ENCODE data around the gene DCST1.

DCST1 gene

DNA sequence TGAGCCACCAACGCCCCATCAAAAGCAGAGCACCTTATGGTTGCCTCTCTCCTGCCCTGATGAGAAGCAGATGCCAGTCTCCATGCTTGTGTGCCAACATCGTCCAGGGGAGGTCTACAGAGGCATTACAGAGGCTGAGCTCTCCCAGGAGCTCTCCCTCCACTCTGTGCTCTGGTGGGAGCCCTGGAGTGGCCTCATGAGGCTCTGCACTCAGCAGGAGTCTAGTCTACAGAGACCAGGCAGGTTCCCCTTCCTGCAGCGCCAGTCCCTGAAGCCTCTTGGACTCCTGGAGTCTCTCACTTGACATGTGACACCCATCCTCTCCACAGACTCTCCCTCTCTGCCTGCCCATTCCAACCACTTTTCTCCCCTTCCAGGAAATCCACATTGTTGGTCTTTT, 3.4 kb downstream of the DCST1 start:
- no peak for DNase-seq

DNA sequence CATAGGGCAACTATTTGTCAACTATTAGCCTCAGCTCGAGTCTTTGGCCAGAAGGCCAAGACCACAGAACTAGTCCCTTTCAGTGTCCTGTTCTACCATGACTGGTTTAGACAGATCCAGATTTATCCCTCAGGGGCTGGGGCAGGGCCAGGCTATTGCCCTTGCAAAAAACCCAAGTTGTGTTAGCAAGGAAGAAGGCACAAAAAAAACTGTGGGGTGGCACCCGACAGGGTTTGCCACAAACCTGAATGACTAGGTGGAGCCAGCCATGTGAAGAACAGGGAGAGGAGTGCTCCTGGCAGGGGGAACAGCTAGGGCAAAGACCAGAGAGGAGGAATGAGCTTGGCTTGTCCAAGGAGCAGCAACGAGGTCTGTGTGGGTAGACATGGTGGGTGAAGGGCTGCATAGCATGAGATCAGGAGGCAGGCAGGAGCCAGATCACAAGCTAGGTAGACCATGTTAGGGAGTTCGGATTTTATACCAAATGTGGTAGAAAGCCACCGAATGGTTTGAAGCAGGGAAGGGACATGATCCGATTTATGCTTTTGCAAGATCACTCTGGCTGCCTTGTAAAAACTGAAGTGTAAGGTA, 4.3 kb downstream of the DCST1 start:
- no peak for DNase-seq

DNA sequence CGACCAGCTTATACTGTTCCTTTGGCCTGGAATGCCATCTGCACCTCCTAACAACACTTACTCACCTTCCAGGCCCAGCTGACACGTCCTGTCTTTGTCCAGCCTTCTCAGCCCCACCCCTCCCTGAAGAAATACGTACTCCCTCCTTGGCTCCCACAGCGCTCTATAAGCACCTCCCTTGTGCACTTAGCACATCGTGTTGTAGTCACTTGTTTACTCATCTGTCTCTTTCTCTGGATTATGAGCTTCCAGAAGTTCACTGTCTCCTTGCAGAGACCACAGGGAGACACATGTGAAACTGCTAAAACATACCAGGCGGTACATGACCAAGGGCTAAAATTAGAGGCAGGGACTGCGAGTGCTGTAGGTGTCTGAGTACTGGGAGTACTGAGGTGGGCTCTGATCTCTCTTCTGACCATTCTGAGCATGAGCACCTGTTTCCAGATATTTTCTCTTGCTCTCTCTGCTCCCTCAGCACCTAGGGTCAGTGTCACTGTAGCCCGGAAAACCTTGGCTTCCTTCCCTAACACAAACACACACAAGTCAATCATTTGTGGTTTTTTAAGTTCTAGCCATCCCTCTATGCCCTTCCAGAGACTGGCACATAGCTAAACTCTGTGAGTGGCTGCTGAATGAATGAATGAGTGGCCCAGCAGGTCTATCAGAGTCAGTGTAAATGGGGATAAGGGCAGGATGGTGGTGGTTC, 5.1 kb downstream of the DCST1 start:
- no peak for DNase-seq

DNA sequence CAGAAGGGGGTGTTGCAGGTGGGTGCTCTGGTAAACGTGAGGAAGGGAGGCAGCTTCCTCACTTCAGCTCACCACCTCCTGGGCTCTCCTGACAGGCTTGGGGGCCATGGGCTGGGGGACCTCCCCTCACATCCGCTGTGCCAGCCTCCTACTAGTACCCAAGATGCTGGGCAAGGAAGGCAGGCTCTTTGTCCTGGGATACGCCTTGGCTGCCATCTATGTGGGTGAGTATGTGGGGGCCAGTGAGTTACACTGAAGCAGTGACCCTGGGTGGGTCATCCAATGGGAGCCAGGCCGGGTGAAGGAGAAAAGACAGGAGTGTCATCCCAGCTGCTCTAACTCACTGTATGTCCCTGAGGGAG, 5.7 kb downstream of the DCST1 start:
- DNase-seq: no peak

DNA sequence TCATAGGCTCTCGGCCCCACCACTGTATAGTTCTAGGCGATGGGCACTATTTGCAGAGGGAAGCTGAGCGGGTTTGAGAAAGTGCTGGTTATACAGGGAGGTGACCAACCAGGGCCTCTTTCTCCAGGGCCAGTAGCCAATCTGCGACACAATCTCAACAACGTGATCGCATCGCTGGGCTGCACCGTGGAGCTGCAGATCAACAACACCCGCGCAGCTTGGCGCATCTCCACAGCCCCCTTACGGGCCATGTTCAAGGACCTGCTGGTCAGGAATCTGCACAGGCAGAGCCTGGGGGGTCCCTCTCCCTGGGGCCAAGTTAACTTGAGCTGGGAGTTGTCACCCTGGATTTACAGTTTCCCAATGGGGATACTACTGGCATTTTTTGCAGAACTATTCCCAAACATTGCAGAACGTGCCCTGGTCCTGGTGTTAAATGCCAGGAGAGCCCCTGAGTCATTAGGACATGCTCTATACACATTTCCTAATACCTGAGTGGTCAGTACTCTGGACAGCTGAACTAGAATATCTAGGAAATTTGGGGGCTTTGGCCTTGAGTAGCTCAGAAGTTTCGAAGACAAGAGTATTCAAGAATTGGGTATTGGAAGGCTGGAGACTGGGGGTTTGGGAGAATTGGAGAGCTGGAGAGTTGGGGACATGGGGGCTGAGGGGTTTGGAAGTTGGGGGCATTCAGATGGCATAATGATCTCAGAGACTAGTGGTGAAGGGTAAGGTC, 6.9 kb downstream of the DCST1 start:
- DNase-seq: no peak

DNA sequence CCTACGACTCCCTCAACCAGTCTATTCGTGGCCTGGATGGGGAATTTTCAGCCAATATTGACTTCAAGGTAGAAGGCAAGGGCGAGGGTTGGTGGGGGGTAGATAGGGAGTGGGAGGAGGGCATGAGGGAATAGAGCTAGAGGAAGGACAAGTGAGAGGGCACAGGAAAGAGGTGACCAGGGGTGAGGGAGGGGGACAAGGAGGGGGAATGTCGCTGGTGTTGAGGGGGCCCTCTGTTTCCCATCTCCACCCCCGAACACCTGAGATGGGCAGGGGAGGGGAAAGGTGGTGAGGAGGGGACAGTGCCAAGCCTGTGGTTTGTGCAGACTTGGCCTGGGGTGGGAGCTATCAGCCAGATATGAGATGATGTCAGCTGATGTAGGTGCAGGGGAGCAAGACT, 9.2 kb downstream of the DCST1 start:
- DNase-seq: no peak

DNA sequence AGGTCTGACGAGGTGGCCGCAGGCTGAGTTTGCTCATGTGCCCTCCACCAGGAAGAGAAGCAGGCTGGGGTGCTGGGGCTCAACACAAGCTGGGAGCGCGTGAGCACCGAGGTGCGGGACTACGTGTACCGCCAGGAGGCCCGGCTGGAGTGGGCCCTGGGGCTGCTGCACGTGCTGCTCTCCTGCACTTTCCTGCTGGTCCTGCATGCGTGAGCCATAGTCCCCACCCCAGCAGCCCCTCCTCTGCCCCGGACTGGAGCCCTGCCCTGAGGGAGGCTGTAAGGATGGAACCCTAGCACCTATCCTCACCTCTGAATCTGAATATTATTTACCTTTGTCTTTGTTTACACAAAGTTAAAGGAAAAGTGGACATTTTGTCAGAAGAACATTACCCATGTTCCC, 9.7 kb downstream of the DCST1 start:
- no peak for DNase-seq

DNA sequence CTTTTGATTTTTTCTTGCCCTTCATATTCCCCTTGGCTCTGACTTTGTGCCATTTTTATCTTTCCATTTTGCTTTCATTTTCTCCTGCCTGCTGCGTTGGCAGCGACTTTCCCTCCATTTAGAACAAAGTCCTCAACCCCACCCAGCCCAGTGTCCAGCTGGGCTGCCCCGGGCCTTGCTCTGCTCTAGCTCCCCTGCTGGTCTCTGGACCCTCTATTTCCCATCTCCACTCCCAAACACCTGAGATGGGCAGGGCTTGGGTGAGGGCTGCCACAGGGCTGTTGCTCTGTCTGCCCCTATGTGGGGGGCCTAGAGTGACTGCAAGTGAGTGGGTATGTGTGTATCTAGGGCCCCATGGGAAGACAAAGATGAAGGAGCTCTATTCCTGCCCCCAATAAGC, 10.2 kb downstream of the DCST1 start:
- no peak for DNase-seq

DNA sequence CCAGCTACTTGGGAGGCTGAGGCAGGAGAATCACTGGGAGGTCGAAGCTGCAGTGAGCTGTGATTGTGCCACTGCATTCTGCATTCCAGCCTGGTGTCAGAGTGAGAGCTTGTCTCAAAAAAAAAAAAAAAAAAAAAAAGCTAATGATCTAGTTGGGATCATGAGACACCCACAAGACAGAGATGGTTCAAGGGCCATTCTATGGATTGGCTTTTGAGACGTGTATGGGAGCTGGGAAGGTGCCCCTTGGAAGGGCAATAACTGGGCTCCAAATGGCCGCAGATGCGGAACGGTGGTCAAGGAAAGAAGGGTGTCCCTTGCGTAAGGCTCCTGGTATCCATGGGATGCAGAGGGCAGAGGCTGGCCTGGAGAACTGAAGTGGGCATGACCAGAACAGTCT, 10.7 kb downstream of the DCST1 start:
- DNase-seq: no peak

DNA sequence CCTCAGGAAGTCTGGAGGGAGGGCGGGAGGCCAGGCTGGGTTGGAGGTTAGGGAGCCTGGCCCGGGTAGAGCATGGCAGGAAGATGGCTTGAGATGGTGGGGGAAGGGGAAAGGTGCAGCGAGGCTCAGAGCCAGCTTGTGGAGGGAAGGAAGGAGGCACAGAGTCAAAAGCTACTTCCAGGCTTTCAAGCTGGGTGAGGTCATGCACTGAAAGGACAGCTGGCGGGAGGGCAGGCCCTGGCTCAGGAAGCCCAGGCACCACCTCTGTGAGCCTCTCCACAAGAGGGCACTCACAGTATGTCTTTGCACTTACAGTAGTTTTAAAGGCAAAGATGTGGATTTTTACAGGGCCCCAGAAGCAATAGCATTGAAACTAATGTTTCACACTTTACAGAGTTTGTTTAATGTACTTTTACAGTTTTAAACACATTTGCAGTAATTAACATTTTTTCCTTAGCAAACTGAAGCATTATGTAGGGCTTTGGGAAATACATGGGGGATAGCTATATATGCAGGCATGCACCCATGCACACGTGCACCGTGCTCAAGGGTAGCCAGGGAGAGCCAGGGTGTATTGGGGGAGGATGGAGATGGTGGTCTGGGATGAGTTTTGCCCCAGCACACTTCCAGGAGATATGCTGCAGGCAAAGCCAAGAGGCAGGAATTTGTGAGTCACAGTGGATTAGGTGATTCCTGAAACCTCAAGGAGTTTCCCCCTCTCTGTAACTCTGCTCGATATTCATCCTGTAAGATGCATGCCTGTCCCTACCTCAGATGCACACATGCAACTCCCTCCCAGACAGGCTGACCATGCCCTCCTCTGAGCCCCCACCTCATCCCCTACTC, 11.4 kb downstream of the DCST1 start:
- peak; percentile 69 for DNase-seq

DNA sequence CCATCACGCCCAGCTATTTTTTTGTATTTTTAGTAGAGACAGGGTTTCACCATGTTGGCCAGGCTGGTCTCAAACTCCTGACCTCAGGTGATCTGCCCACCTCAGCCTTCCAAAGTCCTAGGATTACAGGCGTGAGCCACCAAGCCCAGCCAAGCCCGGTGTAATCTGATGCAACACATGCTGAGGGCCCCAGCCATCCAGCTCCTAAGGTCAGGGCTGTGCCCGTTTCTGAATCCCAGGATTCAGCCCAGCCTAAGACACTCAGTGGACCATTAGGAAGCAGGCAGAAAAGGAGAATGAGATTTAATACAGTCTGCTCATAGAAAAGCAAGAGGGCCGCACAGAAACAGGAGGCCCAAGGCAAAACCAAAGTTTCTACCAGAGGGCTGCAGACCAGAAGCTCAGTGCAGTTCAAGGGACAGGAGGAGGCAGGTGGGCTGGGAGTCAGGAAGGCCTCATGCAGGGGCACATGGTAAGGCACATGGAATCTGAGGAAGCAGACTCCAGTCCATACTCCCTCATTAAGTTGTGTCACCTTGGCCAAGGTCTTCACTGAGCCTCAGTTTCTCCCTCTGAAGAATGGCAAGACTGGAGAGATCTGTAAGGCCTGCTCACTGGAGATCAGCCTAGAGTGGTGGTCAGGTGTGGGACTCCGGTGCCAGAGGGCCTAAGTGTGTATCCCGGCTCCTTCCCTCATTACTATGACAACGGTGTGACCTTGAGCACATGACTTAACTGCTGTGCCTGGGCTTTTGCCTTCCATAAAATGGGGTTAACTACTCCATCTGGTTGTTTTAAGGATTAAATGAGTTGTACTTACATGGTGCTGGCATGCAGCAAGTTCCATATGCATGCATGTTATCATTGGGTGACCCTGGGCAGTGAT, 15.1 kb downstream of the DCST1 start:
- DNase-seq: no peak

DNA sequence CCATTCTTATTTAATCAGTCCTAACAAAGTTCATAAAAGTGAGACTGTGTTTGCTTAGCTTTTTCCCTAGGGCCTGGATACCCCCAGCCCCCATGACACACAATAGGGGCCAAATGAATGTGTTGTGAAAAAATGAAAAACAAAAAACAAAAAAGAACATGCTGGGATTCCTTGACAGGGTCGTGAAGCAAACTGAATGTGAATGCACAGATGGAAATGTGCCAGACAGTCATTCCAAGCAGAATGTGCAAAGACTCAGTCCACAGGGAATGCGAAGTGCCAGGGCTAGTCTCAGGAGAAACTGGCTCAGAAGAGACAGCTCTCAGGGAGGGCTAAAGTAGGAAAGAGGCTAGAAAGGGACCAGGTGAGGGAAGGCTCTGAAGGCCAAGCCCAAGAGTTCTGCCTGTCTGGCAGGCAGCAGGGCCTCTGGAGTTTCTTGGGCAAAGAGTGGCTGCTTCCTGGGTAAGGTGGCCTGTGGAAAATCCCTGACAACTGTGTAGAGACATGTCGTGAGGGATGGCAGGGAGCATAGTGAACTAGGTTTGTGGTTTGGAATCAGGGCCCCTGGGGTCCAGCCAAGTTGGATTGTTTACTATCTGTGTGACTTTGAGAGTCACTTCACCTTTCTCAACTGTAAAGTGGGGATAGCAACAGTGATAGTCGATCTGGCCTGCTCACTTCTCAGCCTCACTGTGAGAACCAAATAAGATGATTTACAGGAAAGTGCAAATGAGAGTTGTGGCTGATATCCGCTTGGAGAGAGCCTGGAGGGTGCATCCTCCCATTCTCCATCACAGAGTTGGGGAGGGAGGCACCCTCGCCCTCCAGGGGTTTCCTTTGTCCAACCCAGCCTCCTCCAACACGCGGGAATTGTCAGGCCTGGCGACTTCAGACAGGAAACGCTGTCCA, 16.3 kb downstream of the DCST1 start:
- DNase-seq: no peak

DNA sequence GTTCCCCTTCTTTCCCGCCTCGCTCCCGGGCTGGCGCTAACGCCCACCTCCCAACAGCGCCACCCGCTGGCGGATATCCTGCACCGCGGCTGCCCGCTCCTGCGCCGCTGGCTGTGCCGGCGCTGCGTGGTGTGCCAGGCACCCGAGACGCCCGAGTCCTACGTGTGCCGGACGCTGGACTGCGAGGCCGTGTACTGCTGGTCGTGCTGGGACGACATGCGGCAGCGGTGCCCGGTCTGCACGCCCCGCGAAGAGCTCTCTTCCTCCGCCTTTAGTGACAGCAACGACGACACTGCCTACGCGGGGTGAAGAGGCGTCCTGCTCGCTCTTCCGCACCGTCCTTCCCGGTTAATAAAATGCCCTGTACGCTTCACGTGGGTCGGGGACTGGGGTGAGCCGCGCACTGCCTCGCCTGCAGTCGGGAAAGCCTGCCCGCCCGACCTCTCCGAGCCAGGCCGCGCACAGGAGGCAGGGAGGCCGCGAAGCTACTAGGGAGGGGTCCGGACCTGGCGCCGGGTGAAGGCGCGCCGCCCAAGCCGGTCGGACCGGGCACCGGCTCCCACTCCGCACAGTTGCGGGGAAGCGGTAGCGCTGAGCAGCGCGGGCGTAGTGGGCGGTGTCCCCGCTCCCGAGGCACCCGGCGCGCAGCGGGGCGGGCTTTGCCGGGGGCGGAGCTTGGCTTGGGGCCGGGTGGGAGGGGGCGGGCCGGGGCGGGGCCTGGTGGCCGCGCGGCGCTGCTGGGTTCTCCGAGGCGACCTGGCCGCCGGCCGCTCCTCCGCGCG, 17.1 kb downstream of the DCST1 start, which contains the start of gene ADAM15:
Gene ADAM15, plus strand, starts transcription at position 757 of the 782 bp plus-strand sequence. CDS start 71 bp downstream, outside the sequence.
- DNase-seq: peak; percentile 81

DNA sequence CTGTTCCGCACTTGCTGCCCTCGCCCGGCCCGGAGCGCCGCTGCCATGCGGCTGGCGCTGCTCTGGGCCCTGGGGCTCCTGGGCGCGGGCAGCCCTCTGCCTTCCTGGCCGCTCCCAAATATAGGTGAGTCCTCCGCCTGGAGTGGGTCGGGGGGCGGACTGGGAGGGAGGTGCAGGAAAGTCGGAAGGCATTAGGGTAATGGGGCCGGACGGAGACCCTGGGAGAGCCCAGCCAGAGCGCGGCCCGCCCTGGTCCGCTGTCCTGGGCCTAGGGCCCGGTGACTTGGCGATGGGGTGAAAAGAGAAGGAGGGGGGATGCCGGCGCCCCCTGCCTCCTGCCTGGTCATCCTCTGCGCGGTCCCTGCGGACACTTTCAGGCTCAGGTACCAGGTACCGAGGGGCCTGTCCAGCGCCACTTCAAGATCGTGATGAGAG, 17.7 kb downstream of the DCST1 start:
- no peak for DNase-seq

DNA sequence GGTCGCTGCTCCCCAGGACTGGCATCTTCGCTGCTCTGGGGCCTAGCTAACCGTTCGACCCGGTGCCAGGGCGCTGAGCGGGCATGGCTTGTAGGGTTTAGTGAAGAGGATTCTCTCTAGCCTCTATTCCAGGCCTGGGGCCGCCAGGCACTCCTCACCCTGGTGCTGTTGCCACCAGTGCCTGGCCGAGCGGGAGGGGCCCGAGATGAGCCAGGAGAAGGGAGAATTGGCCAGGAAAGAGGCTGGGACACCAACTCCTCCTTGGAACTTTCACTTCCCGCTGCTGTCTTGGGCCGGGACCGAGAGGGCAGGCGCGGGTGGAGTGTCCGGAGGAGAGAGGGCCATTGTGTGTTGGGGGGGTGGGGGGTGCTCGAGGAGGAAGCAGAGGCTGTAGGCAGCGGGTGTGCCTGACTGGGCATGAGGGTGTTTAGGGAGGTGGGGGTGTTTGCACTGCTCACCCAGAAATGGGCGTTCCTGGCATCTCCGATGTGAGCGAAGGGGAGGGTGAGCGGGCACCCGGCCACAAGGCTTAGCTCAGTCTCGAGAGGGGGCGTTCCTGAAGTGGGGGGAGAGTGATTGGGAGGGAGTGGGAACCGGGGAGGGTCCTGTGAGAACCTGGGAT, 18.3 kb downstream of the DCST1 start:
- DNase-seq: peak; percentile 63

DNA sequence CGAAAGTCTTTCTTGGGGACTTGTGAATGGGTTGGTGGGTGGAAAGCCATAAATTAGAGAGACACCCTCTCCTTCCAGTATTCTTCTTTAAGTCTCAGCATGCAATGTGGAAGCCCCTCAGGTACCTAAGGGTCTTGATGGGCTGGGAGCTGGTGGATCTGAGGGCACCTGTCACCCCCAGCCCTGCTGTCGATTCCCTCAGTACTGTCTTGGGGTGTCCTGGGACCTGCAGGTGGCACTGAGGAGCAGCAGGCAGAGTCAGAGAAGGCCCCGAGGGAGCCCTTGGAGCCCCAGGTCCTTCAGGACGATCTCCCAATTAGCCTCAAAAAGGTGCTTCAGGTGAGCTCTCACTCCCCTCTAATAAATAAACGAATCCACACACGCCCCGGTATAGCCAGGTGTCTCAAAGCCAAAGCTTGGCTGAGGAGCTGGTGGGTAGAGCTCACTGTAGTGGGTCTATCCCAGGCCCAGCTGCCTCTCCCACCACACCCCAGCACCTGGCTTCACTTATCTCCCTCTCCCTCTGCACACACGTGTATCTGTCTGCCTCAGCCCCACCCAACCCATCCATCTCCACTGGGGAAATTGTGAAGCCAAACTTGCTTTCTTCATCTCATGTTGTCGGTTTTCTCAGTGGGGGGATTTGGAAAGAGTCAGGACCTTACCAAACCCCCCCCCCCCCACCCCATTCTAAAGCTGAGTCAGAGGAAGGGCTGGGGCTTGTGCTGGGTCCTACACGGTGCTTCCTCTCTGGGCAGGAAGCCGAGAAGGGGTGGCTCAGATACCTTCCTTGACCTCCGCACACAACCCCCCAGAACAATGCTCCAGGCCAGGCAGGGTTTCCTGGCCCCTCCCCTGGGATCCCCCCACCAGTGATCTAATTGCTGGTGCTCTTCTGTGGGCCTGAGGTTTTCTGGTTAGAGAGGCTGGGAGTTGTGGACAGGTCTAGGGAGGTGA, 19.1 kb downstream of the DCST1 start:
- DNase-seq: peak; percentile 42

DNA sequence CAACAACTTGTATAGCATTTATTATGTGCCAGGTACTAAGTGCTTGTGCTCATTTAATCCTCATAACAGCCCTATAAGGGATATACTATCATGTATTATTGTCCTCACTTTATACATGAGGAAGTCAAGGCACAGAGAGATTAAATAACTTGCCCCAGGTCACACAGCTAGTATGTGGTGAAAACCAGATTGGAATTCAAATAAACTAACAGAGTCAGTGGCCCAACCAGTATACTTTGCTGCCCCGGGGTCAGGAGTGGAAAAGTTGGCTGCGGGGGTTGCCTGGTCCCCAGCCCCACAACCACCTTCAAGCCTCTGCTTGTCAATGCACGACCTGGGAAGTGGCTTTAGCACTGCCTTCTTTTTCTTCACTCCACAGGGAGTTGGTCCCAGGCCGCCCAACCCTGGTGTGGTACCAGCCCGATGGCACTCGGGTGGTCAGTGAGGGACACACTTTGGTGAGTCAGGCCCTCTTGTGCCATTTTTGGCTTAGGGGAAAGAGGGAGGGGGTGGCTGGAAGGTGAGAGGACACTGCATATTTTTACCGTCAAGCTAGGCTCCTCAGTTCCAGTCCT, 20.0 kb downstream of the DCST1 start:
- DNase-seq: no peak

DNA sequence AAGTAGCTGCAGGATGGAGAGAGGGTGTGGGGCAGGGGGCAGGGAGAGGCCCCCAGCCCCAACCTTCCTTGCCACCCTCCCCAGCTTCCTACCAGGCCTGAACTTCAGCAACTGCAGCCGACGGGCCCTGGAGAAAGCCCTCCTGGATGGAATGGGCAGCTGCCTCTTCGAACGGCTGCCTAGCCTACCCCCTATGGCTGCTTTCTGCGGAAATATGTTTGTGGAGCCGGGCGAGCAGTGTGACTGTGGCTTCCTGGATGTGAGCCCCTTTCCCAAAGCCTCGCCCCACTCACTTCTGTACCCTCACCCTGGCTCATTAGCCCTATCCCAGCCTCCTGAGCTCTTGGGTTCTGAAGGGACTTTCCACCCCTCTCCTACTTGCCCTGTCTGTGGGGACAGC, 23.5 kb downstream of the DCST1 start:
- no peak for DNase-seq
